Testis (tissue), 3 donors: ENCODE measurements around the gene PFN3. TPM values are rescaled to one million over a fixed set of nuclear protein-coding genes. Genes with fewer than 3 reads are reported as not detected.

Experiments
- DNase-seq: peaks from one replicate; pipeline ENCODE4 v3.0.0-alpha.2; 2019
- H3K27ac ChIP-seq, 2 donors: fragments of 200-600 bp; sonication (generic); one replicate each; pipeline ENCODE4 v1.5.1; 2019
- H3K27me3 ChIP-seq: fragments of 200-600 bp; sonication (generic); one replicate; pipeline ENCODE4 v1.5.1; 2019
- H3K36me3 ChIP-seq: fragments of 200-600 bp; sonication (generic); one replicate; pipeline ENCODE4 v1.5.1; 2017; ENCODE audit warnings: low read depth; ENCODE audit errors: missing control alignments
- H3K4me1 ChIP-seq: fragments of 200-600 bp; sonication (generic); one replicate; pipeline ENCODE4 v1.5.1; 2019
- H3K4me3 ChIP-seq, 2 donors: fragments of 200-600 bp; sonication (generic); one replicate each; pipeline ENCODE4 v1.5.1; 2017 to 2019
- H3K9me3 ChIP-seq: fragments of 200-600 bp; sonication (generic); one replicate; pipeline ENCODE4 v1.5.1; 2017
- CTCF ChIP-seq, 3 experiments: fragments of 450-650 bp in 2 of 3; fragments of 200-600 bp in 1 of 3; sonication (generic) in 1 of 3; IDR thresholded peaks; one replicate each; pipeline ENCODE4 v1.5.1; 2016 to 2019; ENCODE audit warnings: antibody characterized with exemption in 3 of 3, mild to moderate bottlenecking in 2 of 3, moderate library complexity in 1 of 3
- POLR2A ChIP-seq: fragments of 450-650 bp; IDR thresholded peaks from one replicate; pipeline ENCODE4 v1.6.1; 2017; ENCODE audit warnings: antibody characterized with exemption, mild to moderate bottlenecking, moderate library complexity
- WGBS, 2 donors: methylation state at CpG; one replicate each; pipeline ENCODE4 v1.1.5; 2018; 5-methylcytosine and 5-hydroxymethylcytosine counted together
- intact Hi-C: fragments of 100-400 bp; cut with DNase I; formaldehyde crosslinking; loops from one replicate; pipeline ENCODE4 v1.15.1; 2023; ENCODE audit warnings: low total_unique reads
- polyA plus RNA-seq: library from polyadenylated mRNA; stranded (reverse); fragments of 350-450 nt; fragmentation: Illumina TruSeq; extraction: RNeasy Lipid Tissue Mini Kit (QIAGEN cat#74804); gene quantifications from one replicate; pipeline ENCODE4 v1.2.3, GENCODE V29; 2014; ENCODE audit warnings: low read depth, low replicate concordance; ENCODE audit not compliant: insufficient read depth
- total RNA-seq, 2 donors: library from RNA; depleted of rRNA; stranded (reverse); fragments of >200 nt; gene quantifications; one replicate each; pipeline ENCODE4 v1.2.3, GENCODE V29; 2016

The PFN3 gene
- total and polyA plus RNA-seq, 3 donors from 2014 or later, result 7.4 to 45.7 (median 27.5) TPM

GRCh38 chr5:177373806-177374205, 26.7 kb downstream of the PFN3 start:
- Histone ChIP-seq H3K27ac (no peak overlapping the region), H3K27me3 (no peaks in the 10 kb centered on the region), H3K9me3 (no peaks in the 10 kb centered on the region), H3K36me3 (no peaks in the 10 kb centered on the region), H3K4me3 (no peak overlapping the region), H3K4me1 (peaks cover 8% of the 10 kb centered on the region)
- intact Hi-C loops, result no loop called here
- no peak for TF ChIP-seq CTCF (IDR thresholded peaks at IDR 0.05)
- no peak for TF ChIP-seq POLR2A
- 59 to 68% methylated on average over 6 of the region's 6 CpGs for WGBS, 2 donors
- DNase-seq, result no peak

- no peak for TF ChIP-seq POLR2A
- no peak for TF ChIP-seq CTCF (IDR thresholded peaks at IDR 0.05)
- whole genome bisulfite sequencing, 2 donors, result 82 to 99% methylated on average over 6 of the region's 6 CpGs
- intact Hi-C loops, result no loop called here
Observed at GRCh38 chr5:177372910-177373309, 27.6 kb downstream of the PFN3 start.

GRCh38 chr5:177372034-177372896, 28.2 kb downstream of the PFN3 start:
- H3K9me3 ChIP-seq, result no peaks in the 10 kb centered on the region
- no peaks in the 10 kb centered on the region for H3K36me3 ChIP-seq
- no peak overlapping the region for H3K27ac ChIP-seq
- WGBS, 2 donors, result 91 to 92% methylated on average over 4 to 11 of the region's 12 CpGs
- TF ChIP-seq POLR2A (no peak), CTCF (IDR thresholded peaks at IDR 0.05) (no peak)
- no peak overlapping the region for H3K4me3 ChIP-seq
- H3K4me1 ChIP-seq, result peaks cover 14% of the 10 kb centered on the region
- H3K27me3 ChIP-seq, result no peaks in the 10 kb centered on the region
- intact Hi-C loops, result no loop called here
- no peak for DNase-seq

More at GRCh38 chr5:177372910-177373309, 27.6 kb downstream of the PFN3 start:
- no peak overlapping the region for H3K4me3 ChIP-seq
- no peak overlapping the region for H3K27ac ChIP-seq
- H3K9me3 ChIP-seq, result no peaks in the 10 kb centered on the region
- H3K4me1 ChIP-seq, result peaks cover 8% of the 10 kb centered on the region
- H3K36me3 ChIP-seq, result no peaks in the 10 kb centered on the region
- no peak for DNase-seq
- H3K27me3 ChIP-seq, result no peaks in the 10 kb centered on the region

GRCh38 chr5:177371120-177372033, 29.1 kb downstream of the PFN3 start:
- 69 to 85% methylated on average over 13 to 21 of the region's 26 CpGs for WGBS, 2 donors
- TF ChIP-seq CTCF (IDR thresholded peaks at IDR 0.05), result no peak
- no peak for TF ChIP-seq POLR2A
- Histone ChIP-seq H3K27me3 (no peaks in the 10 kb centered on the region), H3K36me3 (no peaks in the 10 kb centered on the region), H3K4me3 (no peak overlapping the region), H3K27ac (no peak overlapping the region), H3K9me3 (no peaks in the 10 kb centered on the region), H3K4me1 (peaks cover 19% of the 10 kb centered on the region)
- DNase-seq, result no peak
- intact Hi-C loops, result no loop called here
